ENCODE results near the gene LRRC25. TPM values are rescaled to one million over a fixed set of nuclear protein-coding genes. Genes with fewer than 3 reads are reported as not detected.

The LRRC25 gene
- total RNA-seq, 2 experiments from 2014 or later: 0.98 to 4.1 TPM

- H3K4me1 ChIP-seq (ENCODE audit: insufficient read depth, low read length, poor library complexity, severe bottlenecking): peaks cover 33% of the 10 kb centered on the region
- POLR2A ChIA-PET: no interaction called here
- intact Hi-C loops (cut with micrococcal nuclease; ENCODE audit: unreplicated experiment): no loop called here
- no peak overlapping the region for H3K27ac ChIP-seq (ENCODE audit: low read depth, low read length, poor library complexity, severe bottlenecking)
- DNase-seq (ENCODE audit: low spot score): no peak
- TF ChIP-seq CTCF (conservative IDR thresholded peaks at IDR 0.05; ENCODE audit: low read length) (no peak), EZH2phosphoT487 (IDR thresholded peaks at IDR 0.05; ENCODE audit: borderline replicate concordance, low read depth, low read length) (no peak)
- no peak overlapping the region for H3K4me2 ChIP-seq (ENCODE audit: low read length)
- no peaks in the 10 kb centered on the region for H3K9me2 ChIP-seq (ENCODE audit: insufficient read depth, low read length)
- H4K20me1 ChIP-seq (ENCODE audit: insufficient read depth, low read length): no peaks in the 10 kb centered on the region
- CTCF ChIA-PET (ENCODE audit: unreplicated experiment): no interaction called here
- H2AFZ ChIP-seq (ENCODE audit: low read length): no peak overlapping the region
- H3K36me3 ChIP-seq (ENCODE audit: insufficient read depth, low read length): no peaks in the 10 kb centered on the region
- no peak overlapping the region for H3K4me3 ChIP-seq (ENCODE audit: low read depth, low read length, poor library complexity, severe bottlenecking)
- no peaks in the 10 kb centered on the region for H3K9me3 ChIP-seq (ENCODE audit: low read length)
- BruUV-seq (replicated peaks): TSS peak; percentile 88
- no peaks in the 10 kb centered on the region for H3K79me2 ChIP-seq (ENCODE audit: insufficient read depth, low read depth, low read length)
Observed at GRCh38 chr19:18433735-18434398, 36.4 kb upstream of the LRRC25 start.

- Histone ChIP-seq H3K4me1 (ENCODE audit: insufficient read depth, low read length, poor library complexity, severe bottlenecking) (peaks cover 40% of the 10 kb centered on the region), H3K4me2 (ENCODE audit: low read length) (peak overlapping the region; percentile 56), H3K79me2 (ENCODE audit: insufficient read depth, low read depth, low read length) (no peaks in the 10 kb centered on the region), H4K20me1 (ENCODE audit: insufficient read depth, low read length) (no peaks in the 10 kb centered on the region), H3K9me2 (ENCODE audit: insufficient read depth, low read length) (no peaks in the 10 kb centered on the region), H3K4me3 (ENCODE audit: low read depth, low read length, poor library complexity, severe bottlenecking) (no peak overlapping the region), H3K27ac (ENCODE audit: low read depth, low read length, poor library complexity, severe bottlenecking) (no peak overlapping the region), H3K36me3 (ENCODE audit: insufficient read depth, low read length) (no peaks in the 10 kb centered on the region), H2AFZ (ENCODE audit: low read length) (no peak overlapping the region), H3K9me3 (ENCODE audit: low read length) (no peaks in the 10 kb centered on the region)
- DNase-seq (ENCODE audit: low spot score): peak; percentile 38
- TF ChIP-seq CTCF (conservative IDR thresholded peaks at IDR 0.05; ENCODE audit: low read length) (no peak), EZH2phosphoT487 (IDR thresholded peaks at IDR 0.05; ENCODE audit: borderline replicate concordance, low read depth, low read length) (no peak)
- ChIA-PET POLR2A (no interaction called here), CTCF (ENCODE audit: unreplicated experiment) (no interaction called here)
- no TSS peak for BruUV-seq (replicated peaks)
- intact Hi-C loops (cut with micrococcal nuclease; ENCODE audit: unreplicated experiment): no loop called here
Observed at GRCh38 chr19:18433015-18433691, 35.7 kb upstream of the LRRC25 start.

All from OCI-LY7 (cell line).